HUES6 (cell line): ENCODE data around the gene FKTN.
"Not testable (repeated sequence)": the region's sequence is repeated elsewhere in the genome, so short reads cannot be mapped to it uniquely, and the experiment has no call there.

Source experiments
- H3K27ac ChIP-seq: 2 replicates; pipeline ENCODE4 v1.7.0; 2013; ENCODE audit warnings: low read depth, mild to moderate bottlenecking, low read length, inconsistent platforms
- H3K27me3 ChIP-seq: 2 replicates; pipeline ENCODE4 v1.6.1; 2013; ENCODE audit warnings: low read length; ENCODE audit not compliant: control insufficient read depth, insufficient read depth
- H3K36me3 ChIP-seq: 2 replicates; pipeline ENCODE4 v1.6.1; 2013; ENCODE audit warnings: low read length; ENCODE audit not compliant: control insufficient read depth, insufficient read depth
- H3K4me1 ChIP-seq: 2 replicates; pipeline ENCODE4 v1.6.1; 2013; ENCODE audit warnings: low read length; ENCODE audit not compliant: control insufficient read depth, insufficient read depth
- H3K4me3 ChIP-seq: 2 replicates; pipeline ENCODE4 v1.5.1; 2013; ENCODE audit warnings: low read depth, low read length
- H3K9ac ChIP-seq: one replicate; pipeline ENCODE4 v1.6.1; 2013; ENCODE audit warnings: mild to moderate bottlenecking, low read length
- H3K9me3 ChIP-seq: 2 replicates; pipeline ENCODE4 v1.6.1; 2013; ENCODE audit warnings: low read depth, low read length; ENCODE audit not compliant: control insufficient read depth, insufficient read depth

Gene FKTN

DNA sequence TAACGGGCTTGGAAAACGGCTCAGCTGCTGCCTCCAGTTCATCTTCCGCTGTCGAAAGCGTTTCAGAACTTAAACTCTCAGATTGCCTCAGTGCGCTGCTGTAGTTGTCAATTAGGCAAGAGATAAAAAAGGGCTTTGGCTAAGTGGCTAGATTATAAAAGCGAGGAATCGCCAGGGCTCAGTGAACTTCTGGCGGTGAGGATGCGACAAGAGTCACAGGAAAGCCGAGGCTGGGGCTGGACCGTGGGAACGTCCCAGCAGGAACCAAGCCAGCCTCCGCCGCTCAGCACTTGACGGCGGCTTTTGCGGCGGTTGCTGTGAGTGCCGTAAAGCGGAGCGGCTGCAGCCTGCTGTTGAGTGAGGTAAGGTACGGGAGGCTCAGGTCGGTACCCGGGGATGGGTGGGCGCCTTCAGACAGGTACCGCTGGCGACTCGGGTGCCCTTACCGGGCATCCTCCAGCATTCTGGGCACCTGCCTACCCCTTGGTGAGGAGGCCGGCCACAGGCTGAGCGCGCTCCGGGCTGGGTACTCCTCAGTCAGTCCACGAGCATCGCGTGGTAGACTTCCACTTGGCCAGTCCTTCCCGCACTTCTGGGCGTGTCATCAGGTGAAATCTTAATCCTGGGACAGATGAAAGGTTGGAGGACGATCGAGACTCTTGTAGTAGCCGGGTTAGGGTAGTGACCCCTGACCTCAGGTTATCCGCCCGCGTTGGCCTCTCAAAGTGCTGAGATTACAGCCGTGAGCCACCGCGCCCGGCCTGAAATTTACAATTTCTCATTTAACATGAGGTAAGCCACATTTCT, at the start of gene FKTN:
Gene FKTN, plus strand, starts transcription at position 328 of the 807 bp plus-strand sequence. CDS start 16,902 bp downstream, outside the sequence.
- Histone ChIP-seq H3K9ac (peak within 1 kb of the TSS; percentile 55), H3K4me1 (0 out of 2 replicates have a peak, but pooled peaks cover 3% of the 10 kb centered on the region), H3K27ac (no peak within 1 kb of the TSS), H3K9me3 (peaks cover 20% of the 10 kb centered on the region), H3K27me3 (peaks cover 4% of the 10 kb centered on the region; the same call in 1 of the 2 replicates), H3K4me3 (peak within 1 kb of the TSS; percentile 87), H3K36me3 (peaks cover 12% of the 10 kb centered on the region)

DNA sequence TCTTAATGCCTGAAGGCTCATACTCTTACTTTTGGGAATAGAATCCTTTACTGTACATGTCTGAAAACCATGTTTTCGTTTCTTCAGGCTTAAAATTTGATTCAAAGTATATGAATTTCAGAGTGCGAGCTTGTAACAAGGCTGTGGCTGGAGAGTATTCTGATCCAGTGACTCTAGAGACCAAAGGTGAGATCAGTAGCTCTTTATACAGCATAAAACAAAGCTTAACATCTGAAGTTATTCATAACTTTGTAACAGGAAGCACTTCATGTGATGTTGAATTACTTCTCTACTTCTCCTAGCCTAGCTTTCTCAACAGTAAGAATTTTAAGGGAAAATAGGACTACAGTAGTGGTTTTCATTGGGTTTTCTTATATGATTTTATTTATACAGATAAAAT, 49.4 kb upstream of the FKTN start:
- H3K27ac ChIP-seq: no peak overlapping the region
- H3K36me3 ChIP-seq: peaks cover 10% of the 10 kb centered on the region
- no peak overlapping the region for H3K9ac ChIP-seq
- peaks cover 3% of the 10 kb centered on the region; the same call in 1 of the 2 replicates for H3K4me1 ChIP-seq
- no peaks in the 10 kb centered on the region for H3K9me3 ChIP-seq
- no peak overlapping the region for H3K4me3 ChIP-seq
- no peaks in the 10 kb centered on the region for H3K27me3 ChIP-seq

DNA sequence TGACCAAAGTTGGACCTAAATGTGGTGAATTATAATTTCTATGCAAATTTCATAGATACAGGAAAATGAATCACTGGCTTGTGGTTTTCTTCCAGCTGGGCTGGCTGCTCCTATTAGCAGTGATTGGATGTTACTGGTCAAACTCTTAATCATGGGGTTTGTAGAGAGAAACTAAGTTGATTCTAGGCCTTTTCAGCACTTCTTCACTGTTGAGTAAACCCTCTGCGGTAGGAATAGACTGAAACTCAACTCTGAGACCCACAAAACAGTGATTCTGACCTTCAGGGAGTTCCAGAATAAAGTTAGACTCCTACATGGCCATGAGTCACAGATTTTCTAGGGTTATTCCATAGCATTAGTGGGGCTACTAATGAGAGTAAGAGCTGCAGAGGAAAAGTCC, 47.9 kb upstream of the FKTN start:
- H3K27ac ChIP-seq: no peak overlapping the region
- no peaks in the 10 kb centered on the region for H3K4me1 ChIP-seq

GRCh38 chr9:105511446-105511845, 46.5 kb upstream of the FKTN start:
- Histone ChIP-seq H3K27me3 (no peaks in the 10 kb centered on the region), H3K4me3 (no peak overlapping the region), H3K27ac (no peak overlapping the region), H3K4me1 (peaks cover 12% of the 10 kb centered on the region), H3K36me3 (peaks cover 12% of the 10 kb centered on the region), H3K9me3 (no peaks in the 10 kb centered on the region), H3K9ac (no peak overlapping the region)

More for the DNA sequence above, 47.9 kb upstream of the FKTN start:
- H3K9me3 ChIP-seq: no peaks in the 10 kb centered on the region
- no peak overlapping the region for H3K4me3 ChIP-seq
- no peak overlapping the region for H3K9ac ChIP-seq
- H3K27me3 ChIP-seq: no peaks in the 10 kb centered on the region
- peaks cover 10% of the 10 kb centered on the region for H3K36me3 ChIP-seq

- H3K27me3 ChIP-seq: no peaks in the 10 kb centered on the region
- peaks cover 12% of the 10 kb centered on the region for H3K4me1 ChIP-seq
- H3K4me3 ChIP-seq: no peak overlapping the region
- peaks cover 8% of the 10 kb centered on the region for H3K36me3 ChIP-seq
- no peaks in the 10 kb centered on the region for H3K9me3 ChIP-seq
- peak overlapping the region; percentile 20 for H3K9ac ChIP-seq
- H3K27ac ChIP-seq: no peak overlapping the region
Measured at GRCh38 chr9:105515811-105516413, 42.0 kb upstream of the FKTN start.

GRCh38 chr9:105519710-105520369, 38.1 kb upstream of the FKTN start:
- not testable (repeated sequence) for H3K36me3 ChIP-seq, H3K9ac ChIP-seq, H3K27ac ChIP-seq, H3K9me3 ChIP-seq, H3K27me3 ChIP-seq
- Histone ChIP-seq H3K4me3 (peak overlapping the region; percentile 47), H3K4me1 (peaks cover 12% of the 10 kb centered on the region)

DNA sequence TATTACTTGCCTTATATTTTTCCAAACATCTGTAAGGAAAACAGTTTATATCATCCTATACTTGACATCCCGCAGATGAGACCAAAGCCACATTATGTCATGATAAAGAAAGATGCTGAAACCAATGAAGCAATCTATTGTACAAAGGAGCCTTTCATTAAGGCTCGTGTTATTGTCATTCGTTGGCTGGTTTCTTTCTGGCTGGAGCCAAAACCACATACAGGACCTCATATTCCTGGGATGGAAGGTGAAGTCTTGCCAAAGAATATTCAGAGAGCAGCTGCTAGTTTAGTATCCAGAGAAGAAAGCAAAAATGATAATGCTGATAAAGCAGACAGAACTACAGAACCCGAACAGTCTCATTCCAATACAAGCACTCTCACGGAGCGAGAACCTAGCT, 36.9 kb upstream of the FKTN start:
- H3K4me1 ChIP-seq, H3K36me3 ChIP-seq, H3K9me3 ChIP-seq, H3K27ac ChIP-seq, H3K4me3 ChIP-seq, H3K9ac ChIP-seq, H3K27me3 ChIP-seq: not testable (repeated sequence)

GRCh38 chr9:105522618-105523385, 35.1 kb upstream of the FKTN start:
- not testable (repeated sequence) for H3K9ac ChIP-seq, H3K4me3 ChIP-seq, H3K9me3 ChIP-seq, H3K27ac ChIP-seq, H3K36me3 ChIP-seq, H3K4me1 ChIP-seq, H3K27me3 ChIP-seq

DNA sequence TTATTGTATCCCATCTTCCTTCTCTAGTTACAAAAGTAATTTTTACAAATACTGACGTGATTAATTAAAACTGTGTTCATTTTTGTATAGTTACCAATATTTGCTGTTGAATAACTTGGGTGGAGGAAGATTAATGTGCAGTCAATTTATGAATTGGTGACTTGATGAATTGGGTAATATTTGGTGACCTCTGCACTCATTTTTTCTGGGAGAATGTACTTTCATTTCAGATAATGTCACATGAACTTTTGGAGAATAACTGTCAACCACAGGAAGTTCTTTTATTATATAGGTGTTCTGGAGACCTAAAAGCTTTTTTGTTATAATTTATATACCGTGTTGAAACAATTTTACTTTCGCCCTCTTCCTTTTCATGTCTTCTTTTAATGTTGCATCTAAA, 26.4 kb upstream of the FKTN start:
- Histone ChIP-seq H3K36me3 (peaks cover 13% of the 10 kb centered on the region), H3K9ac (no peak overlapping the region), H3K27ac (no peak overlapping the region), H3K9me3 (no peaks in the 10 kb centered on the region), H3K27me3 (no peaks in the 10 kb centered on the region), H3K4me1 (no peaks in the 10 kb centered on the region), H3K4me3 (no peak overlapping the region)

- no peak overlapping the region for H3K4me3 ChIP-seq
- no peaks in the 10 kb centered on the region for H3K4me1 ChIP-seq
- no peaks in the 10 kb centered on the region for H3K27me3 ChIP-seq
- H3K36me3 ChIP-seq: peaks cover 13% of the 10 kb centered on the region
- no peak overlapping the region for H3K9ac ChIP-seq
- H3K9me3 ChIP-seq: no peaks in the 10 kb centered on the region
- no peak overlapping the region for H3K27ac ChIP-seq
Measured at GRCh38 chr9:105535920-105536668, 21.8 kb upstream of the FKTN start.
